Lower lobe of right lung (tissue), 2 donors: Measurements from ENCODE around the gene PPP3CA. TPM values are rescaled to one million over a fixed set of nuclear protein-coding genes. Genes with fewer than 3 reads are reported as not detected.
A peak's percentile ranks its signal among the peaks of the same experiment; 100 is the strongest.

Source experiments
- ATAC-seq, 2 donors: fragments of 200-7000 bp; cut with Tn5 transposase; one replicate each; pipeline ENCODE4 v1.9.1; 2020 to 2022; ENCODE audit warnings: mild to moderate bottlenecking in 2 of 2, moderate library complexity in 2 of 2
- DNase-seq: peaks from one replicate; pipeline ENCODE4 v3.0.0-alpha.2; 2020
- H3K27ac ChIP-seq: fragments of 200-600 bp; one replicate; pipeline ENCODE4 v1.8.0; 2022
- H3K27me3 ChIP-seq: fragments of 200-600 bp; one replicate; pipeline ENCODE4 v1.8.0; 2022; ENCODE audit warnings: low read depth
- H3K36me3 ChIP-seq: fragments of 200-600 bp; one replicate; pipeline ENCODE4 v1.8.0; 2022; ENCODE audit warnings: mild to moderate bottlenecking
- H3K4me1 ChIP-seq: fragments of 200-600 bp; one replicate; pipeline ENCODE4 v1.8.0; 2022
- H3K4me3 ChIP-seq: fragments of 200-600 bp; one replicate; pipeline ENCODE4 v1.8.0; 2022; ENCODE audit warnings: mild to moderate bottlenecking
- H3K9me3 ChIP-seq: fragments of 200-600 bp; one replicate; pipeline ENCODE4 v1.8.0; 2022
- intact Hi-C: fragments of 100-400 bp; cut with DNase I; formaldehyde crosslinking; loops from one replicate; pipeline ENCODE4 v1.11.0; 2022
- total RNA-seq: library from RNA; stranded (reverse); fragmentation: NEBNext Ultra II Directional; extraction: Animal tissue kit (Norgen Biotek cat#: 25700); gene quantifications from one replicate; pipeline ENCODE4 v1.2.1, GENCODE V29; 2021
- TF ChIP-seq, protein P1 (sequence below): fragments of 200-600 bp; IDR thresholded peaks from one replicate; pipeline ENCODE4 v1.8.0; 2022; ENCODE audit warnings: antibody characterized with exemption, mild to moderate bottlenecking
- donor health status: DM: no; HTN: yes; CAD: no; lungs with severe emphysema.

PPP3CA gene
- total RNA-seq, 1 donor from 2014 or later: 50.2 TPM

GRCh38 chr4:101289306-101289705, 58.0 kb downstream of the PPP3CA start:
- H3K9me3 ChIP-seq: no peaks in the 10 kb centered on the region
- TF ChIP-seq, protein P1, sequence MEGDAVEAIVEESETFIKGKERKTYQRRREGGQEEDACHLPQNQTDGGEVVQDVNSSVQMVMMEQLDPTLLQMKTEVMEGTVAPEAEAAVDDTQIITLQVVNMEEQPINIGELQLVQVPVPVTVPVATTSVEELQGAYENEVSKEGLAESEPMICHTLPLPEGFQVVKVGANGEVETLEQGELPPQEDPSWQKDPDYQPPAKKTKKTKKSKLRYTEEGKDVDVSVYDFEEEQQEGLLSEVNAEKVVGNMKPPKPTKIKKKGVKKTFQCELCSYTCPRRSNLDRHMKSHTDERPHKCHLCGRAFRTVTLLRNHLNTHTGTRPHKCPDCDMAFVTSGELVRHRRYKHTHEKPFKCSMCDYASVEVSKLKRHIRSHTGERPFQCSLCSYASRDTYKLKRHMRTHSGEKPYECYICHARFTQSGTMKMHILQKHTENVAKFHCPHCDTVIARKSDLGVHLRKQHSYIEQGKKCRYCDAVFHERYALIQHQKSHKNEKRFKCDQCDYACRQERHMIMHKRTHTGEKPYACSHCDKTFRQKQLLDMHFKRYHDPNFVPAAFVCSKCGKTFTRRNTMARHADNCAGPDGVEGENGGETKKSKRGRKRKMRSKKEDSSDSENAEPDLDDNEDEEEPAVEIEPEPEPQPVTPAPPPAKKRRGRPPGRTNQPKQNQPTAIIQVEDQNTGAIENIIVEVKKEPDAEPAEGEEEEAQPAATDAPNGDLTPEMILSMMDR: no peak
- DNase-seq (no peak), ATAC-seq (no peak)
- no peaks in the 10 kb centered on the region for H3K36me3 ChIP-seq
- H3K4me3 ChIP-seq: no peak overlapping the region
- H3K4me1 ChIP-seq: peaks cover 58% of the 10 kb centered on the region
- intact Hi-C loops: no loop called here
- no peak overlapping the region for H3K27ac ChIP-seq
- no peaks in the 10 kb centered on the region for H3K27me3 ChIP-seq

- ATAC-seq: peak in 1 of 2 donors; percentile 22
These were observed 58.8 kb downstream of the PPP3CA start for GRCh38 chr4:101288365-101289145.

GRCh38 chr4:101287324-101287723, 60.0 kb downstream of the PPP3CA start:
- intact Hi-C loops: no loop called here
- DNase-seq: no peak
- TF ChIP-seq, protein P1: no peak
- Histone ChIP-seq H3K4me3 (no peak overlapping the region), H3K36me3 (no peaks in the 10 kb centered on the region), H3K9me3 (no peaks in the 10 kb centered on the region), H3K4me1 (peaks cover 78% of the 10 kb centered on the region), H3K27ac (no peak overlapping the region), H3K27me3 (no peaks in the 10 kb centered on the region)
- peak in 1 of 2 donors; percentile 38 for ATAC-seq

More at GRCh38 chr4:101288365-101289145, 58.8 kb downstream of the PPP3CA start:
- DNase-seq: no peak
- H3K9me3 ChIP-seq: no peaks in the 10 kb centered on the region
- no peak overlapping the region for H3K4me3 ChIP-seq
- H3K36me3 ChIP-seq: no peaks in the 10 kb centered on the region
- H3K27ac ChIP-seq: no peak overlapping the region
- peaks cover 66% of the 10 kb centered on the region for H3K4me1 ChIP-seq
- TF ChIP-seq, protein P1: no peak
- H3K27me3 ChIP-seq: no peaks in the 10 kb centered on the region
- intact Hi-C loops: no loop called here

- intact Hi-C loops: no loop called here
- TF ChIP-seq, protein P1: no peak
- peaks cover 83% of the 10 kb centered on the region for H3K4me1 ChIP-seq
- DNase-seq: no peak
- no peak overlapping the region for H3K4me3 ChIP-seq
- H3K36me3 ChIP-seq: no peaks in the 10 kb centered on the region
- no peak for ATAC-seq
- no peaks in the 10 kb centered on the region for H3K9me3 ChIP-seq
- H3K27ac ChIP-seq: no peak overlapping the region
- H3K27me3 ChIP-seq: no peaks in the 10 kb centered on the region
These were observed 60.7 kb downstream of the PPP3CA start for GRCh38 chr4:101286663-101287062.

DNA sequence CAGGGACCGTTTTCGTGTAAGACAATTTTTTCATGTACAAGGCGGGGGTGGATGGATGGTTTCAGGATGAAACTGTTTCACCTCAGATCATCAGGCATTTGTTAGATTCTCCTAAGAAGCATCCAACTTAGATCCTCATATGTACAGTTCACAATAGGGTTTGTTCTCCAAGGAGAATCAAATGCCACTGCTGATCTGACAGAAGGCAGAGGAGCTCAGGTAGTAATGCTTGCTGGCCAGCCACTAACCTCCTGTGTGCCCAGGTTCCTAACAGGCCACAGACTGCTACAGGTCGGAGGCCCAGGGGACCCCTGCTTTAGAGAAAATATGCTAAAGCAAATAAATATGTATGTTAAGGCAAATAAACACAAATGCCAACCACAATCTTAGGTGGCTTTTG, 61.3 kb downstream of the PPP3CA start:
- intact Hi-C loops: no loop called here
- Histone ChIP-seq H3K4me3 (no peak overlapping the region), H3K4me1 (peaks cover 79% of the 10 kb centered on the region), H3K27ac (no peak overlapping the region), H3K36me3 (no peaks in the 10 kb centered on the region), H3K9me3 (no peaks in the 10 kb centered on the region), H3K27me3 (no peaks in the 10 kb centered on the region)
- DNase-seq: no peak
- TF ChIP-seq, protein P1: no peak
- no peak for ATAC-seq
